Stimulated activated CD8-positive, alpha-beta memory T cell treated with anti-CD3 and anti-CD28 coated beads, Interleukin-12 subunit alpha, Interleukin-12 subunit beta, amount 100 ng/mL, for 4 hours (primary cell): ENCODE data around the gene RAB34.
"Not testable (repeated sequence)": the region's sequence is repeated elsewhere in the genome, so short reads cannot be mapped to it uniquely, and the experiment has no call there.

ENCODE experiments used
- DNase-seq: peaks from one replicate; pipeline ENCODE4 v3.0.0-alpha.2; 2020; ENCODE audit warnings: low read depth

RAB34 gene

GRCh38 chr17:28746611-28747050 lies 29.0 kb upstream of the RAB34 start:
- DNase-seq = no peak

GRCh38 chr17:28745786-28746411 lies 28.2 kb upstream of the RAB34 start:
- no peak for DNase-seq

GRCh38 chr17:28744972-28745785 lies 27.5 kb upstream of the RAB34 start:
- no peak for DNase-seq

- DNase-seq = peak; percentile 64
These were observed 26.7 kb upstream of the RAB34 start for GRCh38 chr17:28744104-28744971.

GRCh38 chr17:28743243-28744103 lies 25.8 kb upstream of the RAB34 start, which contains the start of gene TRAF4:
Gene TRAF4 (plus strand): TSS chr17:28744011. CDS start chr17:28744113, 102 bp downstream.
- peak; percentile 69 for DNase-seq

GRCh38 chr17:28741358-28742349 lies 24.0 kb upstream of the RAB34 start:
- DNase-seq = no peak

- no peak for DNase-seq
These were observed 23.0 kb upstream of the RAB34 start for GRCh38 chr17:28740406-28741357.

- peak; percentile 52 for DNase-seq
These were observed 21.2 kb upstream of the RAB34 start for GRCh38 chr17:28738680-28739384.

GRCh38 chr17:28737770-28738679 lies 20.4 kb upstream of the RAB34 start:
- DNase-seq = no peak

GRCh38 chr17:28737316-28737715 lies 19.6 kb upstream of the RAB34 start:
- DNase-seq = no peak

GRCh38 chr17:28735913-28736769 lies 18.5 kb upstream of the RAB34 start:
- not testable (repeated sequence) for DNase-seq

GRCh38 chr17:28735242-28735722 lies 17.6 kb upstream of the RAB34 start:
- DNase-seq = no peak

GRCh38 chr17:28734712-28735241 lies 17.1 kb upstream of the RAB34 start:
- no peak for DNase-seq

- no peak for DNase-seq
These were observed 15.7 kb upstream of the RAB34 start for GRCh38 chr17:28733346-28733745.

- DNase-seq = no peak
These were observed 12.3 kb upstream of the RAB34 start for GRCh38 chr17:28729950-28730330.
